CD4-positive, alpha-beta T cell (primary cell): ENCODE results near the gene PIK3C2B. TPM values are rescaled to one million over a fixed set of nuclear protein-coding genes. Genes with fewer than 3 reads are reported as not detected.

Experiments used
- ATAC-seq: fragments of 200-7000 bp; cut with Tn5 transposase; one replicate; pipeline ENCODE4 v1.10.0; 2022; ENCODE audit warnings: mild to moderate bottlenecking; ENCODE audit not compliant: poor library complexity
- CTCF ChIA-PET: fragments of 350-600 bp; sonication (Branson Sonifier 250); formaldehyde crosslinking; loops from one replicate; lab custom pipeline; 2021; ENCODE audit warnings: antibody characterized with exemption, inconsistent platforms; lab: Charles Lee
- POLR2A ChIA-PET: fragments of 350-600 bp; sonication (Branson Sonifier 250); formaldehyde crosslinking; loops from one replicate; lab custom pipeline; 2021; ENCODE audit warnings: antibody characterized with exemption, inconsistent platforms; lab: Charles Lee
- DNase-seq, 14 experiments: peaks; one replicate each; pipeline ENCODE4 v3.0.0-alpha.2; 2013 to 2020; ENCODE audit warnings: mixed read lengths in 2 of 14
- H3K27ac ChIP-seq, 2 donors: one replicate each; pipeline versions ENCODE4 v1.5.1 to v1.7.0; 2013; ENCODE audit warnings: low read length in 2 of 2, low read depth in 1 of 2, mild to moderate bottlenecking in 1 of 2
- H3K27me3 ChIP-seq, 2 experiments: 1 replicate in 1 of 2; 2 replicates in 1 of 2; pipeline versions ENCODE4 v1.6.1 to v1.7.0; 2013; ENCODE audit warnings: low read length in 2 of 2, control low read depth in 1 of 2, mild to moderate bottlenecking in 1 of 2, moderate library complexity in 1 of 2; ENCODE audit not compliant: insufficient read depth in 2 of 2, control insufficient read depth in 1 of 2
- H3K36me3 ChIP-seq: one replicate; pipeline ENCODE4 v1.6.1; 2013; ENCODE audit warnings: low read length, control low read depth; ENCODE audit not compliant: insufficient read depth
- H3K4me1 ChIP-seq: one replicate; pipeline ENCODE4 v1.6.1; 2013; ENCODE audit warnings: low read length, control low read depth; ENCODE audit not compliant: insufficient read depth
- H3K4me3 ChIP-seq: one replicate; pipeline ENCODE4 v1.5.1; 2013; ENCODE audit warnings: mild to moderate bottlenecking, low read length, moderate library complexity
- H3K9me3 ChIP-seq, 2 experiments: 1 replicate in 1 of 2; 2 replicates in 1 of 2; pipeline versions ENCODE4 v1.6.1 to v1.7.0; 2013; ENCODE audit warnings: low read length in 2 of 2, mild to moderate bottlenecking in 2 of 2, control low read depth in 1 of 2, moderate library complexity in 1 of 2; ENCODE audit not compliant: control insufficient read depth in 1 of 2, insufficient read depth in 1 of 2
- H3K27ac Mint-ChIP-seq: one replicate; pipeline ENCODE4 v1.8.0; 2020; ENCODE audit warnings: mixed read lengths
- H3K27me3 Mint-ChIP-seq: one replicate; pipeline ENCODE4 v1.8.0; 2021; ENCODE audit warnings: mixed read lengths
- H3K36me3 Mint-ChIP-seq: one replicate; pipeline ENCODE4 v1.8.0; 2021; ENCODE audit warnings: low read depth, mixed read lengths
- H3K4me1 Mint-ChIP-seq: one replicate; pipeline ENCODE4 v1.8.0; 2021; ENCODE audit warnings: low read depth, mixed read lengths
- H3K4me3 Mint-ChIP-seq: one replicate; pipeline ENCODE4 v1.8.0; 2020; ENCODE audit warnings: mild to moderate bottlenecking, mixed read lengths
- H3K9me3 Mint-ChIP-seq: one replicate; pipeline ENCODE4 v1.8.0; 2020; ENCODE audit warnings: mixed read lengths
- CTCF ChIP-seq: fragments of 200-600 bp; IDR thresholded peaks from one replicate; pipeline ENCODE4 v1.8.0; 2022; ENCODE audit warnings: antibody characterized with exemption, mild to moderate bottlenecking
- intact Hi-C, 2 experiments: fragments of 100-400 bp; cut with DNase I in 1 of 2; cut with micrococcal nuclease in 1 of 2; formaldehyde crosslinking; loops; one replicate each; pipeline versions ENCODE4 v1.15.1 to v1.9.0; 2023 to 2025; cut with DNase I, micrococcal nuclease
- total RNA-seq, 174 experiments: library from RNA in 2 of 174; stranded (reverse) in 2 of 174; gene quantifications; one replicate each; pipeline ENCODE4 v1.2.3 and lab custom pipeline; 2021 to 2026

PIK3C2B gene
- total RNA-seq, 2 experiments from 2014 or later = 25.5 to 27.1 TPM

GRCh38 chr1:204506969-204507316 lies 12.3 kb upstream of the PIK3C2B start:
- H3K27me3 ChIP-seq = no peaks in the 10 kb centered on the region
- no peaks in the 10 kb centered on the region for H3K36me3 ChIP-seq
- H3K27ac ChIP-seq = peak overlapping the region; percentile 86 to 93
- Mint-ChIP-seq H3K9me3 (peaks cover 5% of the 10 kb centered on the region), H3K27me3 (peaks cover 15% of the 10 kb centered on the region), H3K4me3 (peak overlapping the region; percentile 91), H3K27ac (peak overlapping the region; percentile 99), H3K4me1 (peaks cover 53% of the 10 kb centered on the region), H3K36me3 (peaks cover 24% of the 10 kb centered on the region)
- intact Hi-C loops = loop anchor here (1.0 to 10.0 kb wide), 6 partner anchors 9 to 298 kb away; partner anchors contain the start of gene MDM4 (in 2 of the 2)
- no peaks in the 10 kb centered on the region for H3K9me3 ChIP-seq
- ATAC-seq (peak; percentile 75), DNase-seq (peak; percentile 72 to 97 (median 82))
- H3K4me1 ChIP-seq = peaks cover 22% of the 10 kb centered on the region
- CTCF ChIA-PET = interaction anchor here (1.4 to 12.5 kb wide), 10 partner anchors 8 to 300 kb away, joined by 3 to 218 read pairs (median 8); partner anchors contain the start of gene PIK3C2B
- H3K4me3 ChIP-seq = peak overlapping the region; percentile 61
- TF ChIP-seq CTCF = no peak
- POLR2A ChIA-PET = interaction anchor here (0.6 to 7.5 kb wide), 31 partner anchors 8 to 1182 kb away, joined by 3 to 262 read pairs (median 5); partner anchors contain the start of genes MDM4, PIK3C2B and RBBP5

GRCh38 chr1:204506201-204506968 lies 11.8 kb upstream of the PIK3C2B start:
- Histone ChIP-seq H3K36me3 (no peaks in the 10 kb centered on the region), H3K27me3 (no peaks in the 10 kb centered on the region), H3K27ac (peak overlapping the region; percentile 86 to 93), H3K4me1 (peaks cover 17% of the 10 kb centered on the region), H3K9me3 (no peaks in the 10 kb centered on the region), H3K4me3 (peak overlapping the region; percentile 61)
- Mint-ChIP-seq H3K27ac (peak overlapping the region; percentile 99), H3K9me3 (peaks cover 5% of the 10 kb centered on the region), H3K27me3 (peaks cover 15% of the 10 kb centered on the region), H3K4me3 (peak overlapping the region; percentile 91), H3K36me3 (peaks cover 24% of the 10 kb centered on the region), H3K4me1 (peaks cover 52% of the 10 kb centered on the region)
- no peak for TF ChIP-seq CTCF
- DNase-seq (peak; percentile 44 to 89 (median 57)), ATAC-seq (peak; percentile 57)
- intact Hi-C loops = loop anchor here (1.0 to 10.0 kb wide), 5 partner anchors 10 to 298 kb away; partner anchors contain the start of gene MDM4 (in 1 of the 2)
- ChIA-PET CTCF (interaction anchor here (1.4 to 12.5 kb wide), 10 partner anchors 9 to 301 kb away, joined by 3 to 218 read pairs (median 8); partner anchors contain the start of gene PIK3C2B), POLR2A (interaction anchor here (0.7 to 7.5 kb wide), 29 partner anchors 11 to 615 kb away, joined by 3 to 262 read pairs (median 5); partner anchors contain the start of genes MDM4, PIK3C2B and RBBP5)

- Histone ChIP-seq H3K9me3 (no peaks in the 10 kb centered on the region), H3K4me3 (peak overlapping the region; percentile 61), H3K27ac (peak overlapping the region; percentile 86 to 93), H3K27me3 (no peaks in the 10 kb centered on the region), H3K4me1 (peaks cover 14% of the 10 kb centered on the region), H3K36me3 (no peaks in the 10 kb centered on the region)
- H3K4me1 Mint-ChIP-seq = peaks cover 46% of the 10 kb centered on the region
- peak overlapping the region; percentile 99 for H3K27ac Mint-ChIP-seq
- peaks cover 15% of the 10 kb centered on the region for H3K27me3 Mint-ChIP-seq
- ChIA-PET POLR2A (interaction anchor here (0.7 to 7.5 kb wide), 19 partner anchors 11 to 98 kb away, joined by 3 to 262 read pairs (median 6); partner anchors contain the start of genes MDM4 and PIK3C2B), CTCF (interaction anchor here (1.4 to 12.5 kb wide), 9 partner anchors 10 to 301 kb away, joined by 3 to 218 read pairs (median 8); partner anchors contain the start of gene PIK3C2B)
- peaks cover 24% of the 10 kb centered on the region for H3K36me3 Mint-ChIP-seq
- peak in 1 of 14 experiments; percentile 22 for DNase-seq
- ATAC-seq = no peak
- peaks cover 5% of the 10 kb centered on the region for H3K9me3 Mint-ChIP-seq
- H3K4me3 Mint-ChIP-seq = peak overlapping the region; percentile 91
- no peak for TF ChIP-seq CTCF
- intact Hi-C loops = loop anchor here (1.0 to 10.0 kb wide), 5 partner anchors 11 to 299 kb away; partner anchors contain the start of gene MDM4 (in 1 of the 2)
Observed at GRCh38 chr1:204505674-204506200, 11.1 kb upstream of the PIK3C2B start.
